Measurements from ENCODE around the gene BRINP1.

Gene BRINP1

GRCh38 chr9:119343059-119343990, 25.9 kb downstream of the BRINP1 start:
- no peak overlapping the region for H3K4me3 ChIP-seq (ENCODE audit: low read depth, low read length)
- no peak for TF ChIP-seq CTCF (IDR thresholded peaks at IDR 0.05; ENCODE audit: control insufficient read depth, extremely low read depth, insufficient read depth)
- no peak for DNase-seq (ENCODE audit: low read depth)

GRCh38 chr9:119339056-119339455, 30.2 kb downstream of the BRINP1 start:
- no peak overlapping the region for H3K4me3 ChIP-seq (ENCODE audit: low read depth, low read length)
- TF ChIP-seq CTCF (IDR thresholded peaks at IDR 0.05; ENCODE audit: control insufficient read depth, extremely low read depth, insufficient read depth) = no peak
- no peak for DNase-seq (ENCODE audit: low read depth)

GRCh38 chr9:119337573-119337972, 31.7 kb downstream of the BRINP1 start:
- no peak for TF ChIP-seq CTCF (IDR thresholded peaks at IDR 0.05; ENCODE audit: control insufficient read depth, extremely low read depth, insufficient read depth)
- no peak overlapping the region for H3K4me3 ChIP-seq (ENCODE audit: low read depth, low read length)
- DNase-seq (ENCODE audit: low read depth) = no peak

- H3K4me3 ChIP-seq (ENCODE audit: low read depth, low read length) = no peak overlapping the region
- no peak for DNase-seq (ENCODE audit: low read depth)
- TF ChIP-seq CTCF (IDR thresholded peaks at IDR 0.05; ENCODE audit: control insufficient read depth, extremely low read depth, insufficient read depth) = no peak
Observed at GRCh38 chr9:119334745-119335144, 34.5 kb downstream of the BRINP1 start.

- TF ChIP-seq CTCF (IDR thresholded peaks at IDR 0.05; ENCODE audit: control insufficient read depth, extremely low read depth, insufficient read depth) = no peak
- H3K4me3 ChIP-seq (ENCODE audit: low read depth, low read length) = no peak overlapping the region
Observed at GRCh38 chr9:119333507-119334229, 35.6 kb downstream of the BRINP1 start.

GRCh38 chr9:119332522-119332921, 36.7 kb downstream of the BRINP1 start:
- TF ChIP-seq CTCF (IDR thresholded peaks at IDR 0.05; ENCODE audit: control insufficient read depth, extremely low read depth, insufficient read depth) = no peak
- no peak overlapping the region for H3K4me3 ChIP-seq (ENCODE audit: low read depth, low read length)
- no peak for DNase-seq (ENCODE audit: low read depth)

More at GRCh38 chr9:119333507-119334229, 35.6 kb downstream of the BRINP1 start:
- no peak for DNase-seq (ENCODE audit: low read depth)
